Stimulated activated CD4-positive, alpha-beta T cell treated with anti-CD3 and anti-CD28 coated beads, TNF-alpha, amount 100 ng/mL, for 24 hours (primary cell): ENCODE data around the gene C17orf58.
"Not testable (repeated sequence)": the region's sequence is repeated elsewhere in the genome, so short reads cannot be mapped to it uniquely, and the experiment has no call there.

Source experiments
- DNase-seq, 3 experiments: peaks; one replicate each; pipeline ENCODE4 v3.0.0-alpha.2; 2020; ENCODE audit warnings: low read depth in 3 of 3

Gene C17orf58

DNA sequence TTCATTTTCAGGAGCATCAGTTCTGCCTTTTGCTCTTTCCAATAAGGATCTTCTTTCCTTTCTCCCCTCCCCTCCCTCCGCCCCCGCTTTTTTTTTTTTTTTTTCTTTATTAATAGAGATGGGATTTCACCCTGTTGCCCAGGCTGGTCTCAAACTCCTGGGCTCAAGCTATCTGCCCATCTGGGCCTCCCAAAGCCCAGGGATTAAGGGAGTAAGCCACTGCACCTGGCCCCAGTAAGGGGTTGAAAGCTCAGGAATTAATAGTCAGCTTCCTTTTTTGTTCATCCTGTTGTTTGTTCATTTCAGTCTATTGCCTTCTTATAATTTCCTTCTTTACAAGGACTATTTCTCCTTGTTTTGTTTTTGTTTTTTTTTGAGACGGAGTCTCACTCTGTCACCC lies 7.9 kb upstream of the C17orf58 start:
- DNase-seq, result no peak

DNA sequence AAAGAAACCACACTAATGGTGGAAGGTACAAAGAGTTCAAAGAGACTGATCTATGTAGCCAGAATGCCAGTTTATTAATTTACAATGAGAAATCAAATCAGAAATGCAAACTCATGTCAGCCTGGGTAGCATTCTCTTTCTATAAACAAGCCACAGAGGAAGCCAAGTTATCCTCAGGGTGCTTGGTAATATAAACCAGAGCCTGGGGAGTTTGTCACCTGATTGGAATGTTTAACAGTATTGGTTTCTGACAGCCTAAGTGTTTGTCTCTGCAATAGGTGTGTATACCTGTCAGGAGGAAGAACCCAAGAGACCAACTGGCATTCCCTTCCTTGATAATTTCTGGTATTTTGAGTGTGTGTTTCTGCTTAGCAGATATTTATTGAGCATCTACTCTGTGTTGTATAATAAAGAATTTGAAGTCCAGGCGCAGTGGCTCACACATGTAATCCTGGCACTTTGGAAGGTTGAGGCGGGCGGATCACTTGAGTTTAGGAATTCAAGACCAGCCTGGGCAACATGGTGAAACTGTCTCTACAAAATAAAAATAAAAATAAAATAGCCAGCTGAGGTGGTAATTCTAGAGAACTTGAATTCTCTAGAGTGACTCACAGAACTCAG lies 3.1 kb upstream of the C17orf58 start:
- no peak for DNase-seq

DNA sequence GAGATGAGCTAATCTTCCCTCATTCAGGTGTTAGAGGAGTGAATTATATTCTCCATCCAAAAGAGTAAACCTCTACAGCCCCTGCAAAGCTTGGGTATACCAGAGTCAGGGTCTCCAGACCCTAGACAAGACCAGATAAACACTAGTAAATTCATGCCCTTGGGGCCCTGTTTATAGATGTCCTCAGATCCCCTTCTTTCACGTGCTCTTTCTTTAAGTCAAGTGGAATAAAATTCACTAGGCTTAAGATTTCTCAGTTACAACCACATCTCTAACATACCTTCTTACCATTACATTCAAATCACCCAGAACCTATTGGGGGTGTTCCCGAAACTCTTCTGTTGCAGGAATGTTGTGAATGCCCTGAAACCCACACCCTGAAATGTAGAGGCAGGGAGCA lies 2.2 kb upstream of the C17orf58 start:
- DNase-seq, result no peak

DNA sequence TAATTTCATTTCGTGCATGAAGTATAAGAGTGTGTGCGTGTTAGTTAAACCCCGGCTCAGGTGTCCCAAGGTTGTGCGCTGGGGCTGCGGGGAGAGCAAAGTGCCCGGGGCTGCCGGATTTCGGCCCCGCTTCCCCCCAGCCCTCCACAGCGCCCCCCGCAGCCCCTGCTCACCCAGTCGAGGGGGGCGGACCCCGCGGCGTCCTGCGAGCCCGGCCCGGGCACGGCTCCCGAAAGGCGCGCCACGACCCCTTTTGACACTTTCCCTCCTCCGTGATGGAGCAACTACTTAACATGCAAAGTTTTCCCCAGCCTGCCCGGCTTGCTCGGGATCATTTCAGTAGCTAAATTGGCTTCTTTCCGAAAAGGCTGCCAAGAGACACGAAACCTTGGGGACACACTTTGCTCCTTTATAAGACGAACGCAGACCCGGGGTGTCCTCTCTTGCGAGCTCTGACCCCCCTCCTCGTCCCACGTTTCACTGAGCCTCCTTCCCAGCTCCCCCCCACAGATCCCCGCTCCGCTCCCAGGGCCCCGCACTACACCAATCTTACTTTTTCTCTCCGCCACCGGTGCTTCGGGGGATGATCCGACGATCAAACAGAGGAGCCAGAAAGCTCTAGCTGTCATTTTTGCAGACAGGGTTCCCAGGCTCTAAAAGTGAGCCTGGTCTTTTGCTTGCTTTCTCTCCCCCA lies 552 bp downstream of the C17orf58 start:
- peak in 1 of 3 experiments; percentile 9 for DNase-seq

DNA sequence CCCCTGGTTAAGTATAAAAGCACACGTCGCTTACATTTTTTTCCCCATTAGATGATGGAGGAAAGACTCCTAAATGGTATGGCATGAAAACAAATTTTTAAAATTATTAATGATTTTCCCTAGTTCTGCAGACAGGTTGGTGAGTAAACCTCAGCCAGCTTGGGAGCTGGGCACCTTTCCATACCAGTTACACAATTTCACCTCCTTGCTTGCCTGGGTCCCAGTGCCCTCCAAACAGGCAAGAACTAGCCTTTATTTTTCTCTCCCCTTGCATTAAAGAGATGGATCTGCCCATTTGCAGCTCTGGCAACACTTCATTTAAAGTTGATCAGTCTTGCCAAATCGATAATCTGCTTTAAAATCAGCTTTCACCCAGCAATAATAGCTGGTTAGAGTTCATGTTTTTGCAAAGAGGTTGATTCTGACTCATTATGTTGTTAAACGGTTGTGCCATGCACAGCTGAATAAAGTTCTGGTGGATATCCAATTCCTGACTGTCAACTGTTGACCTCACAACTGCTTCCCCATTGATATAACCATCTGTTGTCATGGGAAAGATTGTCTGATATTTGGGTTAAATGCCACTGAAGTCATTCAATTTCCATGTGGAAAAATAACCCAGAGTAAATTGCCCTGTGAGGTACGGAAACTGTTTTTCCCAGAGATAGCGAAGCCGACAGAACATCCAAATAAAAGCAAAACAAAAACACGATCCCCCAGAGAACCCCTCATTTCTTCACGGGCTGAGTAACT lies 1.3 kb downstream of the C17orf58 start:
- DNase-seq, result no peak

DNA sequence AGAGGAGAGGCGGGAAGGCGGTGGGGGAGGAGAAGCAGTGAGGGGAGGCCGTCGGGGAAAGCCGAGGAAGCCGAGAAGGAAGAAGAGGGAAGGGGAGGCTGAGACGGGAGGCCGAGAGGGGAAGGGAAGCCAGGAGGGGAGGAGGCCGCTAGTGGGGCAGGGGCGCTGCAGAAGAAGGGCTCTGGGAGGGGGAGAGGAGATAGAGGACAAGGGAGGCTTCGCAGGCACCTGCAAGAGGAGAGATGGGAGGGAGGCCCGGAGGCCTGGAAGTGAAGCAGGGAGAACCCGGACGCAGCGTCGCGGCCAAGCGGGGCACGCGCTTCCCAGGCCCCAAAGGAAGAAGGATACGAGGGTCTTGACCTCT lies 2.3 kb downstream of the C17orf58 start:
- no peak for DNase-seq

DNA sequence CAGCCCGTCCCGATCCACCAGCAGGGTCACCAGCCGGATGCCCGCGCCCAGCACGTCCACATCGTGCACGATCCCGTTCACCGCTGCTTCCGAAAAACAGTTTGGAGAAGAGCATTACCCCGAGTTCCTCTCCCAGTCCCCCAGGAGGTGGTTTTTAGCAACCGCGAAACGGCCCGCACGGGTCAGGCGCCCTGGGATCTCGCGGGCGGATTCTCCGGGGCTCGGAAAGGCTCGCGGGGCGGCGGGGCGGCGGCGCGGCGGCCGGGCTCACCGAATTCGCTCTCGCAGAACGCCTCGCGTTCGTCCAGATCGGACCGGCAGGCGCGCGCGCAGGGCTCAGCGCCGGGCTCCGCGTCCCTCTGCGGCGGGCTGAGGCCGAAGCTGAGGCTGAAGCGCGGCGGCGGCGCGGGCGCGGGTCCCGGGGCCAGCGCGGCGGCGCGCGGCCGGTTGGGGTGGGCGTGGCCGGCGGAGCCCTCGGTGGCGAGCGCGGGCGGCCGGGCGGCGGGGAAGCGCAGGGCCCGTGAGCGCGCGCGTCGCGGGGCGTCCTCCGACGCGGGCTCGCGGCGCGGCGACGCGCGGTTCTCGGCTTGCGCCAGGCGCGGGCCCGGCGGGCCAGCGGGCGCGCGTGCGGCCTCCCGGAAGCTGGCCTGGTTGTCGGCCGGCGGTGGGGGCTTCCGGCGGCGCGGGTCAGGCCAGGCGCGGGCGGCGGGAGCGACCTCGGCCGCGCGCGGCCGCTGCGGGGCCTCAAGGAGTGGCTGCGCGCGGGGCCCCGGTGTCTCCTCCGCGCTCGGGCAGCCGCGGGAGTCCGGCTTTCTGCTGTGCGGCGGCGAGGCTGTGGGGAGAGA lies 2.9 kb downstream of the C17orf58 start:
- peak; percentile 37 to 73 (median 58) for DNase-seq

DNA sequence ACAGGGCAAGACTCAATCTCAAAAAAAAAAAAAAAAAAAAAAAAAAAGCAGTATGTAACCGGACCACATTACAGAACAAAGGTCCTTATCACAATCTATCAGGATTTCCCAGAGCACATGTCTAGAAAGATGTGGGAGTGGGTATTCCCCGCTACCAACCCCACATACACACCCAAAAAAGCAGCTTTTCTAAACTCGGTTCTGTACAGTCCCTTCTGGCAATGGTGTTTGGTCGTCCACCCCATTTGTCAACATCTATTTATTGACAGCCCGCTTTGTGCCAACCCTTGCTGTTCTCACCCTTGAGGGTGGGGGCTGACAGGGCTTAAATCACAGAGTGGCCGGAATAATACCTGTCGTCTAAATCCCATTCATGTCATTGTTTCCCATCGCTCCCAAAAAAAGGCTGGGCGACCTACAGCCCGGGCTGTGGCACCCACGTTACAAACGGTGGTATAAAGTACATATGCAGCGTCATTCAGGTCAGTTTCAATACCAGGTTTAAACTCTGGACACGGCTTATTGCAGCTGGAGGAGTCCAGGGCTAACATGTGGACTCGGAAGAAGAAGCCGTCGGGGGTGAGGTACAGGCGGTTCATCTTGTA lies 3.6 kb downstream of the C17orf58 start:
- peak in 1 of 3 experiments; percentile 12 for DNase-seq

DNA sequence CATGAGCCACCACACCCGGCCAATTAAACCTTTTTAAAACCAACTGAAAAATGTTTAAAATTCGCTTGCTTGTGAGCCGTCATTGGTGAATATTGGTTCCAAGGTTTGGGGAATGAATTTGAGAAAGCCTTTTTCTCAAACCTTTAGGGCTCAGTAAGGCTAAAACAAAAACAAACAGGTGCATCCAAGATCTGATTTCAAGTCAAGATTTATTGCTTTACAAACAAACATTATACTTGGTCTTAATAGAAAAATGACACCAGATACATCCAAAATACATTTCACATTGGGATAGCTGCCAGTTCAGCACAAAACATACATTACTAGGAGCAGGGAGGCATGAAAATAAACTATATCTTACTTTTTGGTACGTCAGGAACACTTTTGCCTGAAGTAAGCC lies 5.4 kb downstream of the C17orf58 start:
- no peak for DNase-seq

DNA sequence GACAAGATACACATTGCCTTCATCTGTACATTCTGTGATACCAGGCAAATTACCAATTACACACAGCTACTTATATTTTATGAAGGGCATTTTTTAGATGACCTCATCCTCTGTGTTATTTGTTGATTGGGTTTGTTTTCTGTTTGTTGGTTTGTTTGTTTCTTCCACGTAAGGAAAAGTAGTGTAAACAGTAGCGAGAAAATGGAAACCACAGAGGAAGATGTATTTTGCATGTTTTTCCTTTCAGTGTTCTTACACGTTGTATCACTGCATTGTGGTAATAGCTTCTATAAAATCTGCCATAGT lies 12.9 kb downstream of the C17orf58 start:
- no peak for DNase-seq

DNA sequence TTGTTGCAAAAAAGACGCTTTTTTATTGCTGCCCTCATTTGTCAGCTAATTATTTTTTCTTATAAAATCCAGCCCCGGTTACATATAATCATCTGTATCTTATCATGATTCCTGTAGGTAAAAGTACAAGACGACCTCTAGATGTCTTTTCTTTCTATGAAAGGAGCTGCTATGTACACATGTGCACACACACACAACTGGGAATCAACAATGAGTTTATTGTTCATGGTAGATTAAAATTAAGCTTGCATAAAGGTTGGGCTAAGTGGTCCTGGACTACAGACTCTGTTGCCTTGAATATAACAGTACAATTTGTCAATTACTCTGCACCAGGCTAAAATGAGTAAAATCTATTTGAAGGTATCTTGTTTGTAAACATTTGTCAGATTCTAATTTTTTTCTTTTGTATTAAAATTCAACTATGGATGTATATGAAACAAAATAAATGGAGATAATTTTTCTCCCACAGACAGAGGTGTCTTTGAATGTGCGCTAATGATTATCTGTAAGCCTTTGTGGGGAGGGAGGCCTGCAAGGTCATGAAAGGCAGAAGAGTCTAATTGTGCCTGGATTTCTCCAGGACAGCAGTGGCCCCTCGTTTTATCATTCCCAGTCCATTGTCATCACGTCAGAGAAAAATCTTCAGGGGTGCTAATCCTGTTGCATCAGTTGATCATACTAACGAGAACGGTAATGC lies 13.4 kb downstream of the C17orf58 start:
- DNase-seq, result no peak

DNA sequence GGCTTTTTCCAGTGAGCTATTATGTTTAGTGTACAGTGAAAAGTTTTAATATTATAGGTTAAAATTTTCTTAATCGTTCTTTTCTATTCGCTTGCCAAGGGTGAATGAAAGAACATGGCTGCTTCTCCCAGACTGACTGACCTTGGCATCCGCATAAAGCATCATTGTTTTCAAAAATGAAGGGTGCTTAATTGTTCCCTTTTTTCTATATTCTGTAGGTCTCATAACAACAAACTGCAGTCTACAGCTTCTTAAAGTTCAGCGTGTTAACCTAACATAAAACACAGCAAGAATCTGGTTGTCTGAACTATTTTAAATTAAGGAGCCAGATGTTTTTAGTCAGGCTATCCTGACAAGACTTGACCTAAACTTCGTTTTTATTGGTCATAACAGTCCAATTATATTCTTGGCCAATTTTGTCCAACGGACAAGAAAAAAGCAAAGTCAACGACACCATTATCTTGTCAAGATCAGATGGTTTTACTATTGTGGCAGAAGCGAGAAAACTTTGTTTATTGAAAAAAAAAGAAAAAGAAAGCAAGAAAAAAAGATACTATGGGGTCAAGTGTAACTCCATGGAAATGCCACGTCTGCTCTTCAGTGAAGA lies 14.1 kb downstream of the C17orf58 start:
- no peak for DNase-seq

DNA sequence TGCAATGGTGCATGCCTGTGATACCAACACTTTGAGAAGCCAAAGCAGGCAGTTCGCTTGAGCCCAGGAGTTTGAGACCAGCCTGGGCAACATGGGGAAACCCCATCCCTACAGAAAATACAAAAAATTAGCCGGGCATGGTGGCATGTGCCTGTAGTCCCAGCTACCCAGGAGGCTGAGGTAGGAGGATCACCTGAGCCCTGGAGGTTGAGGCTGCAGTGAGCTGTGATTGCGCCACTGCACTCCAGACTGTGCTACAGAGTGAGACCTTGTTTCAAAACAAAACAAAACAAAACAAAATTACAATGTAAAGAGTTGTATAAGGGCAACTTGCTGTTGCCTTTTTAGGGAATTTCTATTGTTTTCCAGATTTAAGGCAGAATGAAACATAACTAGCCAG lies 15.4 kb downstream of the C17orf58 start:
- not testable (repeated sequence) for DNase-seq

DNA sequence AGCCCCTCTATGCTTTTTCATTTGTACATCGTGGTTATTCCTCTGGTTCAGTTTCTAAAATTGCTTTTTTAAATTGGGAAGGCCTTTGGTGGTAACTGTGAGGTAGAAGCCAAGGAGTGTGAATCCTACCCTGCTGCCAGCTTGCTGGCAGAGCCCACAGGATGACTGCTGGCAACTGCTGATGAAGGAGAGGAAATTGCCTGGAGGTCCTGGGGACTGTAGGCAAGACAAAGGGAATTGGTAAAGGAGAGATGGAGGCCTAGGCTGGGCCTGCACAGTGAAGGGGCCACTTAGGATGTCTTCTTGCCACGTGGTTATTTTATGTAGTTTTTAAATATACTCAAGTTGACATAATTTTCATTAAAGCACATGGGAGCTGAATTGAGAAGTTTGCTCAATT lies 15.8 kb downstream of the C17orf58 start:
- no peak for DNase-seq

DNA sequence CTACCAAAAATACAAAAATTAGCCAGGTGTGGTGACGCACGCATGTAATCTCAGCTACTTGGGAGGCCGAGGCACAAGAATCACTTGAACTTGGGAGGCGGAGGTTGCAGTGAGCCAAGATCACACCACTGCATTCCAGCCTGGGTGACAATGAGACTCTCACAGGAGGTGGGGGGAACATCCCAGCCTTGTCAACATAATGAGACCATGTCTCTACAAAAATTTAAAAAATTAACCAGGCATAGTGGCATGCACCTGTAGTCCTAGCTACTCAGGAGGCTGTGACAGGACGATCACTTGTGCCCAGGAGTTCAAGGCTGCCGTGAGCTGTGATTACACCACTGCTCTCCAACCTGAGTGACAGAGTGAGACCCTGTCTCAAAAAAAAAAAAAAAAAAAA lies 20.0 kb downstream of the C17orf58 start:
- DNase-seq, result not testable (repeated sequence)

DNA sequence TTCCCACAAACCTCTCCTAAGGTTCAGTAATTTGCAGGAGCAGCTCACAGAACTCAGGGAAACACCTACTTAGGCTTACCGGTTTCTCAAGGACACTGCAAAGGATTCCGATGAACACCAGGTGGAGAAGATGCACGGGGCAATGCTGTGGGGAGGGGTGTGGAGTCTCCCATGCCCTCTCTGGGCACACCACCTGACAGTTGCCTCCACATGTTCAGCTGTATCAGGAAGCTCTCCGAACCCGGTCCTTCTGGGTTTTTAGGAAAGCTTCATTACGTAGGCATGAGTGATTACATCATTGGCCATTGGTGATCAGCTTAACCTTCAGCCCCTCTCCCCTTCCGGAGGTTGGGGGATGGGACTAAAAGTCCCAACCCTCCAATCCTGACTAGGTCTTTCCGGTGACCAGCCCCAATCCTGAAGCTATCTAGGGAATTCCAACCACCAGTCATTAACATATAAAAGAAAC lies 21.6 kb downstream of the C17orf58 start:
- no peak for DNase-seq

DNA sequence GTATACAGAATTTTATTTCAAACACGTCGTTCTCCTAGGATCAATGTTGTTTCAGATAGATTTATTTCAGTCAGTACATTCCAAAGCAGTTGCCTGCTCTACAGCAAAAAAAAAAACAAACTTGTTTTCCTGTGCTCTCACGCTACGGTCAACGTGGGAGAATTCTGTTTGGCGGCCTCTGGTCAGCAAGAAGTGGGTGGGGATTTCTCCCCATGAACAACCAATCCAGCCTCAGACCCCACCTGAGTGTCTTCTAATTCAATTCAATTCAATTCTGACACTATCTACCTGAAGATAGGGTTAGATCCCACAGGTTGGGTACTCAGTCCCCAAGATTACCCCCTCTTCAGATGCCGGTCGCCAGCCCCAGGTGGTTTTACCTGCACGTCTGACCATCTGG lies 22.1 kb downstream of the C17orf58 start:
- no peak for DNase-seq

DNA sequence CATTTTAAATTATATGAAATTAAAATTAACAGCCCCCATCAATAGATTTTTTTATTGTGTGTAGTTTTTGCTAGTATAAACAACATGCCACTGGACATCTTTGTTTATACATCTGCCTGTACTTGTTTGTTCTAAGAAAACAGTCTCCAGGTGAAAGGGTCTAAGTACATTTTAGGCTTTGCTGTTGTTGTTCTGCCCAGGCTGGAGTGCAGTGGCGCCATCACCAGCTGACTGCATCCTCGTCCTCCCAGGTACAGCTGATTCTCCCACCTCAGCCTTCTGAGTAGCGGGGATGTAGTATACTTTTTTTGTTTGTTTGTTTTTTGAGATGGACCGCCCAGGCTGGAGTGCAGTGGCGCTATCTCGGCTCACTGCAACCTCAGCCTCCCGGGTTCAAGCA lies 25.5 kb downstream of the C17orf58 start:
- no peak for DNase-seq

DNA sequence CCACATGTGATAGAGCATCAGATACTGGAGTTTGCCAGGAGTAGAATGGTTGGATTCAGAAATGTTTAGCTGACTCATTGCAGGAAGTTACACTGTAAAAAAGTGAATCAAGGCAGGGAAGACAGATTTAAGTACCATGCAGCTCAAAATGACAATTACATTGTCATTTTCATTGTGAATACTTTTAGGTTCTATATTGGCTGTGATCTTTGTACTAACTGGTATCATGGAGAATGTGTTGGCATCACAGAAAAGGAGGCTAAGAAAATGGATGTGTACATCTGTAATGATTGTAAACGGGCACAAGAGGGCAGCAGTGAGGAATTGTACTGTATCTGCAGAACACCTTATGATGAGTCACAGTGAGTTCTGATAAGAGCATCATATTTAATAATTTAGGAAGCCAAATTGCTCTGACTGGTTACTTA lies 33.1 kb downstream of the C17orf58 start:
- DNase-seq, result peak; percentile 44 to 73 (median 46)

DNA sequence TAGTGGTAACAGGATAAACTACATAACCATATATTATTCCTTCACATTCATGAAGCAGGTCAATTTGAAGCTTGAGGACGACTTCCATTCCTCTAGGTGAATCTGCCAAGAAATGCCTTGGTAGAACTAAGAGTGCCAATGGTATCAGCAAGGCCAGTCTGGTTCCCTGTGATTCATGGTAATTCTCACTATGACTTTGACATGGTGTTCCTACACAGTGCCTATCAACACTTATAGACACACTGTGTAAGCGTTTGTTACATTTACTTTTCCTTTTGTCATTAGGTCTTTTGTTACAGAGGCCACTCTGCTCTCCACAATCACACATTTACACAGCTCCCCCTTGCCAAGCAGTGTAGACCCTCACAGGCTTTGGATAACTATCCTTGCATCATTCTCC lies 34.1 kb downstream of the C17orf58 start:
- not testable (repeated sequence) for DNase-seq

DNA sequence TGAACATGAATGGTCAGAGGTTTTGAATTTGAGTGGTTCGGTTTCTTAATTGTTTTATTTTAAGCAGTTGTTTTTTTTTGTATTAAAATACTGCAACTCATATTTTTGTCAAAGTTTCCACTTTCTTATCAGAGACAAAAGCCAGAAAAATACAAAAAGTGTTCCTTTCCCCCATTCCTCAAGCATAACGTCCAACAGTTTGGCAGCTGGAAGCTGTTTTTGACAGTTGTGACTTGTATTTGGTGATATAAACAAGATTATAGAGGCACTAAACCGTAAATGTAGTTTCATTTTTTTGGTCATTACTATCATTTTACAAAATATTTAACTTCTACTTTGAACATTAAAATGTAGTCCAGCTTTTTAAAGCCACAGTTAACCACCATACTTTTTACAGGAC lies 36.0 kb downstream of the C17orf58 start:
- DNase-seq, result not testable (repeated sequence)
